Activated T-cell treated with anti-CD3 and anti-CD28 coated beads, Interleukin-2, amount 50 U/mL, for 24 hours (primary cell): ENCODE results near the gene TPBG.

Experiments used
- DNase-seq: peaks from one replicate; pipeline ENCODE4 v3.0.0-alpha.2; 2020
- H3K27ac Mint-ChIP-seq: 2 replicates; pipeline ENCODE4 v1.8.0; 2020; ENCODE audit warnings: mild to moderate bottlenecking, mixed read lengths
- H3K27me3 Mint-ChIP-seq: 2 replicates; pipeline ENCODE4 v1.8.0; 2020; ENCODE audit warnings: mixed read lengths
- H3K36me3 Mint-ChIP-seq: 2 replicates; pipeline ENCODE4 v1.8.0; 2020; ENCODE audit warnings: low read depth, mixed read lengths
- H3K4me1 Mint-ChIP-seq: 2 replicates; pipeline ENCODE4 v1.8.0; 2020; ENCODE audit warnings: low read depth, mixed read lengths
- H3K4me3 Mint-ChIP-seq: 2 replicates; pipeline ENCODE4 v1.8.0; 2020; ENCODE audit warnings: mild to moderate bottlenecking, moderate library complexity, mixed read lengths
- H3K9me3 Mint-ChIP-seq: 2 replicates; pipeline ENCODE4 v1.8.0; 2020; ENCODE audit warnings: mixed read lengths

TPBG gene, protein sequence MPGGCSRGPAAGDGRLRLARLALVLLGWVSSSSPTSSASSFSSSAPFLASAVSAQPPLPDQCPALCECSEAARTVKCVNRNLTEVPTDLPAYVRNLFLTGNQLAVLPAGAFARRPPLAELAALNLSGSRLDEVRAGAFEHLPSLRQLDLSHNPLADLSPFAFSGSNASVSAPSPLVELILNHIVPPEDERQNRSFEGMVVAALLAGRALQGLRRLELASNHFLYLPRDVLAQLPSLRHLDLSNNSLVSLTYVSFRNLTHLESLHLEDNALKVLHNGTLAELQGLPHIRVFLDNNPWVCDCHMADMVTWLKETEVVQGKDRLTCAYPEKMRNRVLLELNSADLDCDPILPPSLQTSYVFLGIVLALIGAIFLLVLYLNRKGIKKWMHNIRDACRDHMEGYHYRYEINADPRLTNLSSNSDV

DNA sequence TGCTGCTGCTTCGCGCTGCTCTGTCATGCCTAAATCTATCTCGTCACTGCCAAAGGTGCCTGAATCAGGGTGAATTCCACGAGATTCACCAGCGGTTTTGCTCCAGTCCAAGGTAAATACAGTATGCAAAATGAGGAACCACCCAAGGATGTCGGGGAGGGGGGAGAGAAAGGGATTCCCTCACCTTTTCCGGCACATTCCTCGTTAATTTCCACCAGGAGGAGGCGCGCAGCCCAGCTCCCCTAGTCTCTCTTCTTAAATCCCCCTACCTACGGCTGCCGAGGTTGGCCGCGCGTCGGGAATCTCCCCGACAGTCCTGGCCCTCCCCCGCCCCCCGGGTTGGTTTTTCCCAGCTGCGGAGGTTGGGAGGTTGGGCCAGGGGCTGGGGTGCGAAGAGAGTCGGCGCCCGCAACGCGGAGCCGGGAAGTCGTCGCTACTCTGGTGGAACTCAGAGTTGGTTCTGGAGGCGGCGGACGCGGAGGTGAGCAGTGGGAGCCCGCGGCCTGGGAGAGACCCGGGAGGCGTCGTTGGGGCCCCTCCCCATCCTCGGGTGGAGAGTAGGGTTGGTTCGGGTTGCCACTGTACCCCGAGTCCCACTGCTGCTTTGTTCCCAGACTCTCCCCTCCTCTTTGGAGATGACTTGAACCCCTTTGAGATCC, at the start of gene TPBG:
Gene TPBG (plus strand): TSS at position 390 of the 659 bp plus-strand sequence. CDS start 1,145 bp downstream, outside the sequence.
- Mint-ChIP-seq H3K4me1 (peaks cover 19% of the 10 kb centered on the region), H3K27ac (peak within 1 kb of the TSS; percentile 47), H3K36me3 (no peaks in the 10 kb centered on the region), H3K4me3 (peak within 1 kb of the TSS; percentile 76), H3K9me3 (no peaks in the 10 kb centered on the region), H3K27me3 (peaks cover 63% of the 10 kb centered on the region)
- DNase-seq, result peak; percentile 45

DNA sequence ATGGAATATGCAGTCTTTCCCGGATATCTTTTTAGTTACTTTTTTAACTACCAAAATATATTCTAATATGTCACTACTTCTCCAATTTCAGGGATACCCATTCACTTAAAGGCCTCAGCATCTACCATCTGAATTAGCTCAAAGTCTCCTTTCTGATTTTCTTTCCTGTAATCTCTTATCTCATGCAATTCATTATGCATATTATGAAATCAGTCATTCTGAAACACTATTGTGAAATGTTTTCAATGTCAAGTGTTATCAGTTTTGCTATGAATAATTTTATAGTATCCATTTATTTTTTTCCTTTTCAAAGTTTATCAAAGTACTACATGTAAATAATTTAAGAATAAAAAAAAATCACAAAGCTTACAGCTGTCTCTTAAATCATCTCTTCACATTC, 41.2 kb upstream of the TPBG start:
- DNase-seq, result no peak
- no peaks in the 10 kb centered on the region for H3K4me1 Mint-ChIP-seq
- H3K27ac Mint-ChIP-seq, result no peak overlapping the region

DNA sequence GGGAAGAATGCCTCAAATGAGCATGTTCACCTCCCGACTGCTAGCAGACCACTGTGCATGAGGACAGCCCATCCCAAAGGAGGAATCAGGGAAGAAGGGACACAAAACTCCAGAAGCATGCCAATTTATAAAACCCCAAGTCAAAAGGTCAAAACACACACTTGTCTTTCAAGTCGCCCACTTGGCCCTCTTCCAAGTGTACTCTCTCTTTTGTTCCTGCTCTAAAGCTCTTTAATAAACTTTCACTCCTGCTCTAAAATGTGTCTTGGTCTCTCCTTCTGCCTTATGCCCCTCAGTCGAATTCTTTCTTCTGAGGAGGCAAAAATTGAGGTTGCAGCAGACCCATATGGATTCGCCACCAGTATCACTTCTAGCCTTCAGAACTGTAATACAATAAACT, 33.9 kb upstream of the TPBG start:
- Mint-ChIP-seq H3K9me3 (no peaks in the 10 kb centered on the region), H3K4me3 (no peak overlapping the region), H3K36me3 (no peaks in the 10 kb centered on the region), H3K27me3 (peaks cover 16% of the 10 kb centered on the region), H3K27ac (no peak overlapping the region), H3K4me1 (no peaks in the 10 kb centered on the region)
- no peak for DNase-seq

More for the DNA sequence above, 41.2 kb upstream of the TPBG start:
- Mint-ChIP-seq H3K4me3 (no peak overlapping the region), H3K9me3 (no peaks in the 10 kb centered on the region), H3K27me3 (no peaks in the 10 kb centered on the region), H3K36me3 (no peaks in the 10 kb centered on the region)

DNA sequence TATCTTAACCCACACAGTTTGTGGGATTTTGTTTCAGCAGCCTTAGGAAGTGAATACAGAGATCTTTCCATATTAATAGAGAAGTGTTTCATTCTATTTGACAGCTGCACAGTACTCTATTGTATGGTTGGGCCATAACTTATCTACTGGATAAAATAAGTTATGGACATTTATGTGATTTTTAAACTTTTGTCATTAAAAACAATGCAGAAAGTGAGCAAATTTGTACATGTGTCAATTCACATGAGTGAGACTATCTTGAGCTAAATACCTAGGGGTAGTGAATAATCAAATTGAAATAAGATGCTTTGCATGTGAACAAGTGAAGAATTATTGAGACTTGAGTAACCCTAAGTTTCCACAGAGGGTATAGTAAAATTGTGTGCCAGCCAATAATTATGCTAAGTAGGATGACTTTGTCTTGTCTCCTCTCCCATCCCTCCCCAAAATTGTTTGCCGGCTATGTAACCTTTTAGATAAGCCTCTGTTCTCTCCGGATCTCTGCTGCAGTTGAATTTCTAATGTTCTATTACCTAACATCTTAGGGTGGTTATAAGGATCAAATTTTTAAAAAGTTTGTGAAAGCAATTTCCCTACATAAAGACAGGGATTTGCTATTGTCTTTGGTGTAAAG, 33.3 kb upstream of the TPBG start:
- Mint-ChIP-seq H3K9me3 (no peaks in the 10 kb centered on the region), H3K36me3 (no peaks in the 10 kb centered on the region), H3K27ac (no peak overlapping the region), H3K27me3 (peaks cover 16% of the 10 kb centered on the region), H3K4me3 (no peak overlapping the region), H3K4me1 (no peaks in the 10 kb centered on the region)
- no peak for DNase-seq

DNA sequence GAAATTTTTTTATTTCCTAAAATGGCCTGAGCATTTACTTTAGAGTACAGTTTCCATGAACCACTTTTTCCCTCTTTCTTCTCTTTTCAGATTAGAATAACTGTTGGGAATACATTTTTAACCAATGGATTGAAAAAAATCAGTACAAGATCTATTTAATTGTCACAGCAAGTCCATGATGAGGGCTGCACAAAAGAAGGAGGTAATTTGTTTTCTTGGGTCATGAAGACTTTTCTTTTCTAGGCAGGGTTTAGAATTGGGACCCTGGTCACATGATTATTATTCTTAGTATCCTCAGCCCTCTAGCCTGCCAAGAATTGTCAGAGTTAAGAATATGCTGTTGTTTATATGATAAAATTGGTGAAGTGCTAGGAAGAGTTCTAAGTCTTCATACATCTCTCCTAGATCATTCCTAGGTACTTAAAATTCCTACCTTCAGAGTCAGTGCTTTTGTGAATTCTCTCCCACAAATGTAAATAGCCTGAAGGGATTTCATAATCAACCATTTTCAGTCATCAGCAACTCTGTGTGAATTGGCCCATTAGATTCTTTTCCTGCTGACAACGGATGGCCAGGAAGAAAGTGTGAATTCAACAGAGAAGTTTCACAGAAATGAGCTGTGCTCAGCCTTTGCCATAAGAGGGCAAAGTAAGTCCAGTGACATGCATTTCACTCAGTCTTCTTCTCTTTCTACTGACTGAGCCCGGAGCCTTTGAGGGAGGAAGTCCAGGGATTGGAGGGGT, 32.4 kb upstream of the TPBG start:
- H3K36me3 Mint-ChIP-seq, result no peaks in the 10 kb centered on the region
- no peak overlapping the region for H3K4me3 Mint-ChIP-seq
- H3K27me3 Mint-ChIP-seq, result peaks cover 16% of the 10 kb centered on the region
- H3K4me1 Mint-ChIP-seq, result no peaks in the 10 kb centered on the region
- no peak for DNase-seq
- no peak overlapping the region for H3K27ac Mint-ChIP-seq
- no peaks in the 10 kb centered on the region for H3K9me3 Mint-ChIP-seq

DNA sequence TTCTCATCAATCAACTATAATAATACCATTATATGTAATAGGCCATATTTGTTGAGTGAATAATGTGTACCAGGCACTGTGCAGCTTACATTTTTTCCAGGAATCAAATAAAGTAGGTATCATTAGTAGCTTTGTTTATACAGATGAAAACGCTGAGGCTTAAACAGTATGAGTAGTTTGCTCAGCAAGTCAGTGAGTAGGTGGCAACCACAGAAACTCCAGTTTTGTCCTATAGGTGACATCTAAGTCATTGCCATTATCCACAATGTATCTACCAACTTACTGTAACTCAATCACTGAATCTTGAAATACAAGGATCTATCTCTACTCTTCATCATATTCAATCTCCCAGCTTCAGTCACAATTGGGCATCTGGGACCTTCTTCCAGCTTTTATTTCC, 29.8 kb upstream of the TPBG start:
- no peak for DNase-seq
- H3K4me3 Mint-ChIP-seq, result no peak overlapping the region
- no peaks in the 10 kb centered on the region for H3K36me3 Mint-ChIP-seq
- no peaks in the 10 kb centered on the region for H3K4me1 Mint-ChIP-seq
- no peaks in the 10 kb centered on the region for H3K9me3 Mint-ChIP-seq
- peaks cover 16% of the 10 kb centered on the region for H3K27me3 Mint-ChIP-seq
- no peak overlapping the region for H3K27ac Mint-ChIP-seq

DNA sequence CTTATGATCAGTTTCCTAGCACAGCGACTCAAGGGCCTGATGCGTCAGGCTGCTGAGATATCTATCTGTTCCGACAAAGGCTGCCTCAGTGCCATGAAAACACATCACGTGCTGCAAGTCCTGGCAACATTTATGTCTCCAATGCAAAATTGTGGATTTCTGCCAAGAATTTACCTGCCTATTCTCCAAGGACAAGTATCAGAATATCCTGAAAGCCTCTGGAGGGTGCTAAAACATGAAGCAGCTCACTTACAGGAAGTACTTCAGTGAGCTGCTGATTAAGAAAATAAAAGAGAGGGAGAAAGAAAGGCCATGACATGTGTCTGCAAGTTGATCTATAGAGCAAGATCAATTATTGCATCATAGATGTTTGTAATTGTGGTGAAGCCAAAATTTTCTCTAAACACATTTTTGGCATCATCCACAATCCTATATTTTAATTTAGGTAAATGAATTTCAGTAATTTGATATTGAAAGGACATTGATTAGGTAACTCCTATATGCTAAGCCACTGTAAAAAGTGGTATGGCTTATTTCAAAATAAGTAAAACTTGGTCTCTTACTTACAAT, 25.8 kb upstream of the TPBG start:
- no peak overlapping the region for H3K4me3 Mint-ChIP-seq
- H3K4me1 Mint-ChIP-seq, result no peaks in the 10 kb centered on the region
- DNase-seq, result no peak
- H3K27ac Mint-ChIP-seq, result no peak overlapping the region
- no peaks in the 10 kb centered on the region for H3K36me3 Mint-ChIP-seq
- peaks cover 4% of the 10 kb centered on the region for H3K27me3 Mint-ChIP-seq
- H3K9me3 Mint-ChIP-seq, result peaks cover 4% of the 10 kb centered on the region

DNA sequence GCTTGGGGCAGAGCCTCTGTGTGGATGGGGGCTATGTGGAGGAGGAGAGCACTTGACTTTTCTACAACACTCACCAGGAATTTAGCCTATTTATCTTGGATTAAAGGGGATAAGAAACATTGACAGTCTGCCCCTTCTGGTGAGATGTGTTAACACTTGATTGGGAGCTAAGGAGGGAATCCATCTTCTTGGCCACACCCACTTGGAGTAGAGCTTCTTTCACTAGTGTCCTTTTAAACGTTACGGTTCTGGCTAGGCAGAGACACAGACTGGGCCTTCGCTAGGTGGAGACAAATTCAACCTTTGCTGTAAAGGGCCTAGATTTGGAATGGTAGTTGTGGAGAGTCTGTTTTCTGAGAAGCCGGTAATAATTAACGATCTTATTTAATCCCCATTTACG, 15.5 kb upstream of the TPBG start:
- Mint-ChIP-seq H3K36me3 (no peaks in the 10 kb centered on the region), H3K27me3 (peaks cover 6% of the 10 kb centered on the region), H3K4me1 (no peaks in the 10 kb centered on the region), H3K4me3 (no peak overlapping the region), H3K9me3 (peaks cover 4% of the 10 kb centered on the region), H3K27ac (no peak overlapping the region)
- DNase-seq, result no peak

DNA sequence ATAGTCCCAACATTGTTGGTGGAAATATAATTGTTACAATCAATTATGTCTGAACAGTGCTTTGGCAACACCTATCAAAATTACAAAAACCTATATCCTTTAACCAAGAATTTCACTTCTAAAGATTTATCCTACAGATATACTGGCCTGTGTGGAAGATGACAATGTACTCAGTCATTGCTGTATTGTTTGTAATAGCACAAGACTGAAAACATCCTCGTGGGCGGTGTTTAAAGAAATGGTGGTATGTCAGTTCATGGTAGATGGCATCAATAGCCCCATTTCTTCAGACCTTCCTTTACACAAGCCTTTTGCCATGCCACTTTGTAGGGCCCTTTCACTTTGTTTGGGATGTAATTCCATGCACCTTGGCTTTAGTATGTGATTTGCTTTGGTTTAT, 9.8 kb upstream of the TPBG start:
- no peak overlapping the region for H3K27ac Mint-ChIP-seq
- H3K4me3 Mint-ChIP-seq, result no peak overlapping the region
- no peak for DNase-seq
- H3K4me1 Mint-ChIP-seq, result no peaks in the 10 kb centered on the region
- no peaks in the 10 kb centered on the region for H3K36me3 Mint-ChIP-seq
- no peaks in the 10 kb centered on the region for H3K9me3 Mint-ChIP-seq
- peaks cover 6% of the 10 kb centered on the region for H3K27me3 Mint-ChIP-seq

DNA sequence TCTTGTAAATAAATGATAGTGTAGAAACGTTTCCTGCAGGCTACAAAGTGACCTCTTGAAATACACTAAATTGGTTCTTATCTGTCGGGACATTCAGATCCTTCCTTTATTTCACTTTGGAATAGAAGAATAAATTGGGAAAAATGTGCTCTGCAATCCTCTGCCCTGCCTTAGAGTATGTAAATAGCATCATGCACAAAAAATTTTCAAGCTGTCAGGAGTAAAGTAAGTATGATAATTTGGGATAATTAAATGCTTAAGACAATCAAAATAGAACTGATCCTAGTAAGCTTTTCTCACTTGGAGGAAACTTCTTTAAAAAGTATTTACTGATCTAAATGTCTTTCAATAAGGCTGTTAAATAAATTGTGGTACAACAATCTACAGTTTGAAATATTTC, 3.1 kb upstream of the TPBG start:
- no peak overlapping the region for H3K27ac Mint-ChIP-seq
- H3K36me3 Mint-ChIP-seq, result no peaks in the 10 kb centered on the region
- no peak overlapping the region for H3K4me3 Mint-ChIP-seq
- no peaks in the 10 kb centered on the region for H3K9me3 Mint-ChIP-seq
- H3K27me3 Mint-ChIP-seq, result peaks cover 51% of the 10 kb centered on the region
- no peak for DNase-seq
- H3K4me1 Mint-ChIP-seq, result peaks cover 18% of the 10 kb centered on the region

DNA sequence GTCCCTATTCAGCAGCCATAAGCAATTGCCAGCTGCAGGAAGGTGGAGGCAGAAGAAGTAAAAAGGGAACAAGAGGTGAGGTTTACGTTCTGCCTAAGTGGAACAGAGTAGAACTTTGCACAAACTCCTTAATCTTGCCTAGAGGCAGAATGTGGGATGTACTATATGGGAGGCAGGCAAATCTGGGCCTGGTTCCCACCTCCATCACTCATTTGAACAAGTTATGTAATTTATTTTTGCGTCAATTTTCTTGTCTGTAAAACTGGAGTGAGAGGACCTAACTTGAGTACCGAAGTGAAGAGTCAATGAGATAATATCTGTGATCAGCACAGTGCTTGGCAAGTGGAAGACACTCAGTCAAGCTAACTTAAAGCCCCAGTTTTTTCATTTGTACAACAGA, 2.0 kb upstream of the TPBG start:
- no peak overlapping the region for H3K4me3 Mint-ChIP-seq
- H3K36me3 Mint-ChIP-seq, result no peaks in the 10 kb centered on the region
- no peak for DNase-seq
- H3K4me1 Mint-ChIP-seq, result peaks cover 19% of the 10 kb centered on the region
- peaks cover 61% of the 10 kb centered on the region for H3K27me3 Mint-ChIP-seq
- H3K9me3 Mint-ChIP-seq, result no peaks in the 10 kb centered on the region
- H3K27ac Mint-ChIP-seq, result no peak overlapping the region

DNA sequence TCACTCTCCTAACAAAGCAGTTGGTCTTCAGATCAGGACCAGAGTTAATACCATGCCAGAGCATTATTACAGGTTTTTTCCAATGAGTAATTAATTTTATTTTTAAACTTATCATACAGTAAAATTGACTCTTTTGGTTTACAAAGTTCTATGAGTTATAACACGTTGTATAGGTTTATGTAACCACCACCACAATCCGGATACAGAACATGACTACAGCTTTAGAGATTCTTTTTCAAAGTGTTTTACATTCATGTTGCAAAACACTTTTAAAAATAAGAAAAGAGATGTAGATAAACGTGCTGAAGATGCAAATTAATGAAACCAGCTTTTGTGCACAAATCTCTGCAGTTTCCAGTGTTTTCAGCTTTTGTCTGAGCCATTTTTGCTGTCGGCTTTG, 1.5 kb upstream of the TPBG start:
- Mint-ChIP-seq H3K9me3 (no peaks in the 10 kb centered on the region), H3K4me1 (peaks cover 19% of the 10 kb centered on the region), H3K27me3 (peaks cover 63% of the 10 kb centered on the region), H3K4me3 (no peak overlapping the region), H3K27ac (no peak overlapping the region), H3K36me3 (no peaks in the 10 kb centered on the region)
- no peak for DNase-seq

DNA sequence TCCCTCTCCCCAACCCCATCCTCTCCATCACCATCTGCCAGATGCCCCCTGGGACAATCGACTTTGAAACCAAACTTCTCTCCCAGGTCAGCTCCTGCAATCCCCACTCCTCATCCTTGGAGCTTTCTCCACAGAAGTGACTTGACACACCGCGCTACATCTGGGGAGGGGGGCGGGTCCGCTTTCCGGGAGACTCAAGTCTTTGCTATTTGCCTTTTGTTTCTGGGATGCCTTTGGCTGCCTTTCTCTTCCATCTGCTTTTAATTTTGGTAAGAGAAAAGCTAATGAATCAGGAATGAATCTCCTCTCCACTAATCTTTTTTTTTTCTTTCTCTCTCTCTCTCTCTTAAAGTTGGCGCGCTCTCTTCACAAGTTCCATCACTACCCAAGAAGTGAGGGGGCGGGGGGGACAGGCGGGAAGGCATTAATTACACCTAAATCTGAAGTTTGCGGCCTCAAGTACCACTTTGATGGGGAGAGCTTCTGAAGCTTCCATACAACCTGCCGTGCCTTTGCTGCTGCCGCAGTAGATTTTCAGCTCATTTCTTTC, 664 bp upstream of the TPBG start:
- DNase-seq, result no peak
- Mint-ChIP-seq H3K9me3 (no peaks in the 10 kb centered on the region), H3K4me1 (peaks cover 19% of the 10 kb centered on the region), H3K27ac (no peak overlapping the region), H3K36me3 (no peaks in the 10 kb centered on the region), H3K27me3 (peaks cover 63% of the 10 kb centered on the region), H3K4me3 (peak overlapping the region; percentile 76)
